B cell (primary cell): Measurements from ENCODE around the gene GPR3. TPM values are rescaled to one million over a fixed set of nuclear protein-coding genes. Genes with fewer than 3 reads are reported as not detected.
A peak's percentile ranks its signal among the peaks of the same experiment; 100 is the strongest.

Experiments
- ATAC-seq: fragments of 200-7000 bp; cut with Tn5 transposase; one replicate; pipeline ENCODE4 v1.10.0; 2021; ENCODE audit warnings: low read depth, mild to moderate bottlenecking, moderate number of reproducible peaks, moderate library complexity
- CTCF ChIA-PET: fragments of 350-600 bp; sonication (Branson Sonifier 250); formaldehyde crosslinking; loops from one replicate; lab custom pipeline; 2021; ENCODE audit warnings: antibody characterized with exemption, inconsistent platforms; lab: Charles Lee
- POLR2A ChIA-PET: fragments of 350-600 bp; sonication (Branson Sonifier 250); formaldehyde crosslinking; loops from one replicate; lab custom pipeline; 2021; ENCODE audit warnings: antibody characterized with exemption; lab: Charles Lee
- DNase-seq: peaks from one replicate; pipeline ENCODE4 v3.0.0; 2013
- H2AFZ ChIP-seq: 2 replicates; pipeline ENCODE4 v1.6.1; 2012; ENCODE audit warnings: mild to moderate bottlenecking, low read depth, low read length; ENCODE audit not compliant: insufficient read depth, poor library complexity, severe bottlenecking
- H3K27ac ChIP-seq, 2 donors: 1 replicate in 1 of 2; 2 replicates in 1 of 2; pipeline ENCODE4 v1.5.1; 2012 to 2013; ENCODE audit warnings: low read length in 2 of 2, mild to moderate bottlenecking in 2 of 2, moderate library complexity in 1 of 2
- H3K27me3 ChIP-seq, 4 experiments: fragments of 200-600 bp in 1 of 4; sonication (generic) in 1 of 4; replicated peaks in 1 of 4; 1 replicate in 2 of 4; 2 replicates in 2 of 4; pipeline versions ENCODE4 v1.6.1 to v1.7.0; 2013 to 2016; ENCODE audit warnings: low read length in 3 of 4, mild to moderate bottlenecking in 2 of 4, mixed read lengths in 1 of 4, moderate library complexity in 1 of 4; ENCODE audit not compliant: insufficient read depth in 4 of 4, control insufficient read depth in 3 of 4; ENCODE audit errors: control extremely low read depth in 1 of 4
- H3K36me3 ChIP-seq, 2 experiments: replicated peaks in 1 of 2; 1 replicate in 1 of 2; 2 replicates in 1 of 2; pipeline versions ENCODE4 v1.6.1 to v1.7.1; 2013; ENCODE audit warnings: low read length in 1 of 2; ENCODE audit not compliant: insufficient read depth in 2 of 2, control insufficient read depth in 1 of 2; ENCODE audit errors: control extremely low read depth in 1 of 2, extremely low read depth in 1 of 2
- H3K4me1 ChIP-seq, 2 donors: fragments of 200-600 bp in 1 of 2; sonication (generic) in 1 of 2; 1 replicate in 1 of 2; 2 replicates in 1 of 2; pipeline versions ENCODE4 v1.5.1 to v1.6.1; 2013 to 2017; ENCODE audit warnings: low read length in 2 of 2; ENCODE audit not compliant: control insufficient read depth in 2 of 2, insufficient read depth in 2 of 2
- H3K4me2 ChIP-seq: replicated peaks from 2 replicates; pipeline ENCODE3; 2012; ENCODE audit warnings: mild to moderate bottlenecking, low read depth, low read length; ENCODE audit not compliant: poor library complexity, severe bottlenecking
- H3K4me3 ChIP-seq, 5 experiments: fragments of 200-600 bp in 1 of 5; sonication (generic) in 1 of 5; 1 replicate in 3 of 5; 2 replicates in 2 of 5; pipeline versions ENCODE4 v1.5.1 to v1.7.0; 2011 to 2016; ENCODE audit warnings: low read length in 4 of 5, mild to moderate bottlenecking in 4 of 5, low read depth in 2 of 5, control low read depth in 1 of 5, moderate library complexity in 1 of 5; ENCODE audit not compliant: insufficient read depth in 1 of 5; ENCODE audit errors: control extremely low read depth in 1 of 5, extremely low read depth in 1 of 5
- H3K79me2 ChIP-seq: fragments of 200-600 bp; sonication (generic); one replicate; pipeline ENCODE4 v1.6.0; 2016; ENCODE audit warnings: low read length; ENCODE audit not compliant: control insufficient read depth, insufficient read depth
- H3K9ac ChIP-seq: fragments of 200-600 bp; sonication (generic); 2 replicates; pipeline ENCODE4 v1.6.1; 2017; ENCODE audit warnings: mild to moderate bottlenecking, low read length, moderate library complexity
- H3K9me3 ChIP-seq, 3 donors: one replicate each; pipeline versions ENCODE4 v1.6.1 to v1.7.1; 2013; ENCODE audit warnings: low read length in 2 of 3; ENCODE audit not compliant: control insufficient read depth in 2 of 3, insufficient read depth in 1 of 3; ENCODE audit errors: control extremely low read depth in 1 of 3
- H4K20me1 ChIP-seq: 2 replicates; pipeline ENCODE4 v1.6.0; 2012; ENCODE audit warnings: mild to moderate bottlenecking, low read length; ENCODE audit not compliant: insufficient read depth, control insufficient read depth, poor library complexity, severe bottlenecking
- H3K27ac Mint-ChIP-seq: one replicate; pipeline ENCODE4 v1.8.0; 2021; ENCODE audit warnings: mixed read lengths
- H3K27me3 Mint-ChIP-seq: one replicate; pipeline ENCODE4 v1.8.0; 2021; ENCODE audit warnings: mixed read lengths
- H3K4me1 Mint-ChIP-seq: one replicate; pipeline ENCODE4 v1.8.0; 2021; ENCODE audit warnings: mixed read lengths
- H3K4me3 Mint-ChIP-seq: one replicate; pipeline ENCODE4 v1.8.0; 2021; ENCODE audit warnings: mixed read lengths
- H3K9me3 Mint-ChIP-seq: one replicate; pipeline ENCODE4 v1.8.0; 2022; ENCODE audit warnings: mixed read lengths; ENCODE audit not compliant: insufficient read depth
- CTCF ChIP-seq: fragments of 200-600 bp; IDR thresholded peaks from one replicate; pipeline ENCODE4 v1.8.0; 2022; ENCODE audit warnings: antibody characterized with exemption, mild to moderate bottlenecking
- EZH2 ChIP-seq: IDR thresholded peaks from 2 replicates; pipeline ENCODE4 v1.6.1; 2012; ENCODE audit warnings: borderline replicate concordance, low read depth, mild to moderate bottlenecking, moderate library complexity, low read length; ENCODE audit not compliant: insufficient read depth, poor library complexity, severe bottlenecking
- WGBS: methylation state at CpG from one replicate; pipeline ENCODE4 v1.1.5; 2013; ENCODE audit warnings: missing lambda C conversion rate; ENCODE audit not compliant: insufficient coverage; 5-methylcytosine and 5-hydroxymethylcytosine counted together
- intact Hi-C: fragments of 100-400 bp; cut with micrococcal nuclease; formaldehyde crosslinking; loops from one replicate; pipeline ENCODE4 v1.10.0; 2022
- polyA plus RNA-seq: library from polyadenylated mRNA; depleted of rRNA; stranded (reverse); fragments of >200 nt; gene quantifications from 2 replicates; pipeline ENCODE4 v1.2.3, GENCODE V29; 2012
- total RNA-seq, 2 donors: library from RNA; stranded (reverse); fragments of 120-200 nt in 1 of 2; gene quantifications; 1 replicate in 1 of 2; 2 replicates in 1 of 2; pipeline versions ENCODE4 v1.2.3 to v1.2.4, GENCODE V29; 2013 to 2022

Gene GPR3
- total and polyA plus RNA-seq, 2 donors (not counting 1 experiment from before 2014, with no cell fraction given) = 3.3 TPM; not detected in 1

- H3K9ac ChIP-seq = no peak overlapping the region
- ChIA-PET CTCF (interaction anchor here (0.7 to 7.5 kb wide), 8 partner anchors 8 to 204 kb away, joined by 3 to 60 read pairs (median 4); no protein-coding TSS in a partner anchor), POLR2A (interaction anchor here (0.7 kb wide), 2 partner anchors 63 to 413 kb away, joined by 3 to 5 read pairs; no protein-coding TSS in a partner anchor)
- TF ChIP-seq EZH2 (no peak), CTCF (no peak)
- ATAC-seq = no peak
- peaks cover 42 to 56% of the 10 kb centered on the region in 2 donors for H3K4me1 ChIP-seq
- peak overlapping the region in 1 of 2 donors; percentile 46 for H3K27ac ChIP-seq
- no peak overlapping the region for H3K4me3 ChIP-seq
- WGBS = 100% methylated on average over 2 of the region's 4 CpGs
- Mint-ChIP-seq H3K27ac (no peak overlapping the region), H3K9me3 (no peaks in the 10 kb centered on the region), H3K27me3 (no peaks in the 10 kb centered on the region), H3K4me1 (peaks cover 62% of the 10 kb centered on the region), H3K4me3 (no peak overlapping the region)
- peaks cover 79% of the 10 kb centered on the region for H4K20me1 ChIP-seq
- H2AFZ ChIP-seq = no peak overlapping the region
- peaks cover 98% of the 10 kb centered on the region for H3K79me2 ChIP-seq
- H3K4me2 ChIP-seq = no peak overlapping the region
- DNase-seq = no peak
- H3K9me3 ChIP-seq = no peaks in the 10 kb centered on the region
- intact Hi-C loops = no loop called here
- H3K27me3 ChIP-seq = no peaks in the 10 kb centered on the region
- peaks cover 0 to 54% of the 10 kb centered on the region in 2 experiments for H3K36me3 ChIP-seq
These were observed 31.3 kb downstream of the GPR3 start for GRCh38 chr1:27423709-27424108.

- peak overlapping the region; percentile 69 for H3K4me2 ChIP-seq
- ChIA-PET CTCF (interaction anchor here (0.7 to 7.5 kb wide), 12 partner anchors 9 to 181 kb away, joined by 3 to 60 read pairs (median 4); partner anchors contain the start of gene AHDC1), POLR2A (no interaction called here)
- H3K4me3 Mint-ChIP-seq = peak overlapping the region; percentile 68
- H3K4me1 Mint-ChIP-seq = peaks cover 75% of the 10 kb centered on the region
- peaks cover 0 to 45% of the 10 kb centered on the region in 2 experiments for H3K36me3 ChIP-seq
- 0% methylated on average over 1 of the region's 2 CpGs for WGBS
- H3K27me3 ChIP-seq = no peaks in the 10 kb centered on the region
- H3K27ac Mint-ChIP-seq = peak overlapping the region; percentile 87
- no peak overlapping the region for H3K4me3 ChIP-seq
- no peaks in the 10 kb centered on the region for H3K9me3 Mint-ChIP-seq
- H3K27ac ChIP-seq = peak overlapping the region; percentile 14 to 70
- ATAC-seq (peak; percentile 65), DNase-seq (peak; percentile 65)
- H3K9ac ChIP-seq = no peak overlapping the region
- no peaks in the 10 kb centered on the region for H3K27me3 Mint-ChIP-seq
- intact Hi-C loops = no loop called here
- H3K4me1 ChIP-seq = peaks cover 62 to 72% of the 10 kb centered on the region in 2 donors
- peaks cover 98% of the 10 kb centered on the region for H3K79me2 ChIP-seq
- peaks cover 67% of the 10 kb centered on the region for H4K20me1 ChIP-seq
- H3K9me3 ChIP-seq = no peaks in the 10 kb centered on the region
- H2AFZ ChIP-seq = no peak overlapping the region
- TF ChIP-seq CTCF = no peak
- TF ChIP-seq EZH2 = no peak
These were observed 34.9 kb downstream of the GPR3 start for GRCh38 chr1:27427329-27427728.
